GM12872 (cell line): ENCODE measurements around the gene POLR3E.
A peak's percentile ranks its signal among the peaks of the same experiment; 100 is the strongest.

ENCODE experiments used
- CTCF ChIP-seq: IDR thresholded peaks from 3 replicates; pipeline ENCODE4 v1.5.1; 2011; ENCODE audit warnings: low read depth, mild to moderate bottlenecking, low read length, moderate library complexity; ENCODE audit not compliant: insufficient read depth

Gene POLR3E

GRCh38 chr16:22320572-22321339 is 23.5 kb downstream of the POLR3E start:
- no peak for TF ChIP-seq CTCF

- peak; percentile 88 for TF ChIP-seq CTCF
These were observed 24.3 kb downstream of the POLR3E start for GRCh38 chr16:22321340-22322001.

- TF ChIP-seq CTCF = no peak
These were observed 24.8 kb downstream of the POLR3E start for GRCh38 chr16:22322021-22322471.

- no peak for TF ChIP-seq CTCF
These were observed 25.5 kb downstream of the POLR3E start for GRCh38 chr16:22322741-22323140.

- no peak for TF ChIP-seq CTCF
These were observed 26.2 kb downstream of the POLR3E start for GRCh38 chr16:22323173-22323958.

GRCh38 chr16:22323959-22324786 is 27.0 kb downstream of the POLR3E start:
- TF ChIP-seq CTCF = no peak
